Measurements from ENCODE around the gene HOXA3. TPM values are rescaled to one million over a fixed set of nuclear protein-coding genes. Genes with fewer than 3 reads are reported as not detected.

HOXA3 gene
- total RNA-seq, 1 experiment from 2014 or later, result 9.2 TPM

GRCh38 chr7:27160546-27161213, 8.3 kb upstream of the HOXA3 start (continued):
- TF ChIP-seq TCF7L2 (IDR thresholded peaks at IDR 0.05; ENCODE audit: borderline replicate concordance, extremely low read depth, insufficient read depth, insufficient read length) (peak; percentile 46), SIN3A (IDR thresholded peaks at IDR 0.05; ENCODE audit: low read depth) (no peak), ZFX (IDR thresholded peaks at IDR 0.05) (peak; percentile 45; the same call in 1 of the 2 replicates), POLR2AphosphoS5 (IDR thresholded peaks at IDR 0.05; ENCODE audit: low read depth, low read length) (peak; percentile 39; the same call in 1 of the 2 replicates), CBX3 (IDR thresholded peaks at IDR 0.05; ENCODE audit: low read depth) (no peak)

GRCh38 chr7:27160145-27160545, 7.8 kb upstream of the HOXA3 start:
- CTCF ChIA-PET, result interaction anchor here (0.9 to 3.4 kb wide), 18 partner anchors 8 to 1267 kb away, joined by 3 to 62 read pairs (median 5); partner anchors contain the start of gene HOXA3
- BruUV-seq (replicated peaks), result no TSS peak
- no peak for DNase-seq (ENCODE audit: low read depth, low spot score)
- no peak for ATAC-seq
- H3K4me1 ChIP-seq (ENCODE audit: control insufficient read depth in 1 of 2, insufficient read depth in 2 of 2, low read length in 2 of 2), result peaks cover 18 to 57% of the 10 kb centered on the region in 2 experiments
- POLR2A ChIA-PET, result no interaction called here
- H3K36me3 ChIP-seq (ENCODE audit: control insufficient read depth in 1 of 2, insufficient read depth in 2 of 2, low read length in 2 of 2), result peaks cover 0 to 4% of the 10 kb centered on the region in 2 experiments; a peak in 1 of 4 replicates
- intact Hi-C loops (cut with micrococcal nuclease), result loop anchor here (2.0 to 10.0 kb wide), 5 partner anchors 878 to 1593 kb away; partner anchors contain the start of genes CBX3 and HNRNPA2B1
- H3K4me2 ChIP-seq (ENCODE audit: low read length), result peak overlapping the region; percentile 97
- TF ChIP-seq FOSL1 (IDR thresholded peaks at IDR 0.05; ENCODE audit: low read depth) (no peak), EGR1 (IDR thresholded peaks at IDR 0.05; ENCODE audit: low read depth) (no peak), JUND (IDR thresholded peaks at IDR 0.05) (no peak), SRF (IDR thresholded peaks at IDR 0.05; ENCODE audit: low read depth) (no peak), CBX3 (IDR thresholded peaks at IDR 0.05; ENCODE audit: low read depth) (no peak), MAX (IDR thresholded peaks at IDR 0.05) (no peak), SP1 (IDR thresholded peaks at IDR 0.05; ENCODE audit: low read depth) (no peak), TCF7L2 (IDR thresholded peaks at IDR 0.05; ENCODE audit: borderline replicate concordance, extremely low read depth, insufficient read depth, insufficient read length) (no peak), YY1 (IDR thresholded peaks at IDR 0.05; ENCODE audit: extremely low read depth, insufficient replicate concordance, low read depth, low read length) (no peak), CTCF (IDR thresholded peaks at IDR 0.05 in 2 of 3, conservative IDR thresholded peaks at IDR 0.05 in 1 of 3; ENCODE audit: borderline replicate concordance in 1 of 3, insufficient read depth in 1 of 3, low read depth in 2 of 3, low read length in 2 of 3) (no peak), ELF1 (IDR thresholded peaks at IDR 0.05; ENCODE audit: borderline replicate concordance, low read depth) (no peak)
- H3K9me3 ChIP-seq (ENCODE audit: control insufficient read depth in 1 of 2, insufficient read depth in 1 of 2, low read depth in 1 of 2, low read length in 2 of 2), result no peaks in the 10 kb centered on the region
- no peaks in the 10 kb centered on the region for H3K27me3 ChIP-seq (ENCODE audit: insufficient read depth, low read length)
- H3K9ac ChIP-seq (ENCODE audit: low read length), result peak overlapping the region; percentile 89
- H3K9me2 ChIP-seq (ENCODE audit: insufficient read depth), result no peaks in the 10 kb centered on the region
- no peak overlapping the region for H2AFZ ChIP-seq (ENCODE audit: low read depth, low read length, poor library complexity, severe bottlenecking)
- H3K27ac ChIP-seq (ENCODE audit: low read depth, low read length), result peak overlapping the region; percentile 91; the same call in 1 of the 2 replicates
- H3K79me2 ChIP-seq (ENCODE audit: insufficient read depth, low read length), result peaks cover 48% of the 10 kb centered on the region
- RAD21 ChIA-PET (ENCODE audit: low non-redundant PET in 1 of 2, low total read pairs in 2 of 2, uncharacterized antibody in 2 of 2, unreplicated experiment in 2 of 2), result interaction anchor here (0.9 to 1.4 kb wide), 3 partner anchors 9 to 485 kb away, joined by 3 to 4 read pairs (median 3); no protein-coding TSS in a partner anchor
- peak overlapping the region; percentile 49 to 77; a peak in 3 of 4 replicates for H3K4me3 ChIP-seq (replicated peaks in 1 of 2; ENCODE audit: low read depth in 1 of 2, low read length in 2 of 2)
- no peaks in the 10 kb centered on the region for H4K20me1 ChIP-seq (ENCODE audit: insufficient read depth)

Data from HCT116 (cell line).